HCT116 (cell line): ENCODE data around the gene NOL3. TPM values are rescaled to one million over a fixed set of nuclear protein-coding genes. Genes with fewer than 3 reads are reported as not detected.

Source experiments
- ATAC-seq: fragments of 200-7000 bp; cut with Tn5 transposase; 2 replicates; pipeline ENCODE4 v1.9.1; 2020; ENCODE audit warnings: mild to moderate bottlenecking, moderate library complexity
- BruUV-seq: library from RNA; stranded (reverse); fragments of 400-500 nt; replicated peaks from 2 replicates; lab custom pipeline; 2021; lab: Mats Ljungman, UMichigan
- CTCF ChIA-PET: fragments of 300-600 bp; sonication (Branson Sonifier 250); formaldehyde crosslinking; loops from one replicate; lab custom pipeline; 2021; ENCODE audit warnings: antibody characterized with exemption; lab: Charles Lee
- POLR2A ChIA-PET: fragments of 300-600, 350-600 bp; sonication (Branson Sonifier 250); formaldehyde crosslinking; loops from one replicate; lab custom pipeline; 2021; ENCODE audit warnings: antibody characterized with exemption; lab: Charles Lee
- RAD21 ChIA-PET, 2 experiments: fragments of 300-600 bp; sonication (Branson Sonifier 250); formaldehyde crosslinking; loops; one replicate each; lab custom pipeline; 2023; ENCODE audit warnings: low total read pairs in 2 of 2; ENCODE audit not compliant: uncharacterized antibody in 2 of 2, unreplicated experiment in 2 of 2, low non-redundant PET in 1 of 2; lab: Charles Lee
- DNase-seq: peaks from one replicate; pipeline ENCODE4 v3.0.0-alpha.2; 2010; ENCODE audit warnings: low read depth, low spot score
- H2AFZ ChIP-seq: fragments of 200-600 bp; shearing (Covaris generic), sonication (generic); 2 replicates; pipeline ENCODE4 v1.6.1; 2017; ENCODE audit warnings: low read depth, mixed run types, mixed read lengths, antibody characterized with exemption, low read length; ENCODE audit not compliant: poor library complexity, severe bottlenecking
- H3K27ac ChIP-seq: 2 replicates; pipeline ENCODE4 v1.5.1; 2012; ENCODE audit warnings: low read depth, low read length
- H3K27me3 ChIP-seq: fragments of 200-600 bp; sonication (generic); 2 replicates; pipeline ENCODE4 v1.6.1; 2016; ENCODE audit warnings: mixed run types, low read length, mixed read lengths; ENCODE audit not compliant: insufficient read depth
- H3K36me3 ChIP-seq, 2 experiments: fragments of 200-500 bp in 1 of 2; fragments of 200-600 bp in 1 of 2; sonication (Bioruptor generic) in 1 of 2; sonication (generic) in 1 of 2; 2 replicates each; pipeline versions ENCODE4 v1.5.1 to v1.6.1; 2014 to 2016; ENCODE audit warnings: low read length in 2 of 2, inconsistent platforms in 1 of 2, mixed read lengths in 1 of 2, mixed run types in 1 of 2; ENCODE audit not compliant: insufficient read depth in 2 of 2, control insufficient read depth in 1 of 2
- H3K4me1 ChIP-seq, 2 experiments: fragments of 200-600 bp in 1 of 2; sonication (generic) in 1 of 2; 2 replicates each; pipeline versions ENCODE4 v1.5.1 to v1.6.1; 2012 to 2017; ENCODE audit warnings: low read length in 2 of 2, inconsistent platforms in 1 of 2, mild to moderate bottlenecking in 1 of 2, mixed read lengths in 1 of 2, mixed run types in 1 of 2, moderate library complexity in 1 of 2; ENCODE audit not compliant: insufficient read depth in 2 of 2, control insufficient read depth in 1 of 2
- H3K4me2 ChIP-seq: fragments of 200-600 bp; sonication (generic); 2 replicates; pipeline ENCODE4 v1.6.1; 2017; ENCODE audit warnings: mixed run types, low read length, mixed read lengths
- H3K4me3 ChIP-seq, 2 experiments: fragments of 200-600 bp in 1 of 2; sonication (generic) in 1 of 2; replicated peaks in 1 of 2; 2 replicates each; pipeline ENCODE4 v1.5.1; 2011 to 2016; ENCODE audit warnings: low read length in 2 of 2, control low read depth in 1 of 2, low read depth in 1 of 2, mild to moderate bottlenecking in 1 of 2, mixed read lengths in 1 of 2, mixed run types in 1 of 2
- H3K79me2 ChIP-seq: fragments of 200-600 bp; sonication (generic); 2 replicates; pipeline ENCODE4 v1.6.1; 2017; ENCODE audit warnings: mild to moderate bottlenecking, mixed run types, low read length, moderate library complexity, mixed read lengths; ENCODE audit not compliant: insufficient read depth
- H3K9ac ChIP-seq: fragments of 200-600 bp; sonication (generic); 2 replicates; pipeline ENCODE4 v1.6.1; 2016; ENCODE audit warnings: low read length, mixed read lengths
- H3K9me2 ChIP-seq: fragments of 200-600 bp; sonication (generic), shearing (Covaris generic); 2 replicates; pipeline ENCODE4 v1.6.1; 2017; ENCODE audit warnings: mixed run types, mild to moderate bottlenecking, moderate library complexity; ENCODE audit not compliant: insufficient read depth
- H3K9me3 ChIP-seq, 2 experiments: fragments of 200-500 bp in 1 of 2; fragments of 200-600 bp in 1 of 2; sonication (Bioruptor generic) in 1 of 2; sonication (generic) in 1 of 2; 2 replicates each; pipeline ENCODE4 v1.6.1; 2014 to 2017; ENCODE audit warnings: low read length in 2 of 2, mixed read lengths in 2 of 2, inconsistent platforms in 1 of 2, low read depth in 1 of 2, mild to moderate bottlenecking in 1 of 2, mixed run types in 1 of 2, moderate library complexity in 1 of 2; ENCODE audit not compliant: control insufficient read depth in 1 of 2, insufficient read depth in 1 of 2
- H4K20me1 ChIP-seq: fragments of 200-600 bp; sonication (generic), shearing (Covaris generic); 2 replicates; pipeline ENCODE4 v1.6.1; 2017; ENCODE audit warnings: mixed run types, mild to moderate bottlenecking, moderate library complexity; ENCODE audit not compliant: insufficient read depth
- CEBPB ChIP-seq: IDR thresholded peaks from 2 replicates; pipeline ENCODE4 v1.6.1; 2012; ENCODE audit warnings: low read depth
- CTCF ChIP-seq, 3 experiments: fragments of 200-600 bp in 1 of 3; sonication (generic) in 1 of 3; IDR thresholded peaks in 2 of 3; conservative IDR thresholded peaks in 1 of 3; 2 replicates each; pipeline ENCODE4 v1.5.1; 2012 to 2017; ENCODE audit warnings: low read depth in 2 of 3, low read length in 2 of 3, antibody characterized with exemption in 1 of 3, borderline replicate concordance in 1 of 3, control low read depth in 1 of 3, mild to moderate bottlenecking in 1 of 3, mixed read lengths in 1 of 3, mixed run types in 1 of 3, moderate library complexity in 1 of 3; ENCODE audit not compliant: insufficient read depth in 1 of 3
- ELF1 ChIP-seq: IDR thresholded peaks from 2 replicates; pipeline ENCODE4 v1.6.1; 2012; ENCODE audit warnings: low read depth, borderline replicate concordance
- FOSL1 ChIP-seq: IDR thresholded peaks from 2 replicates; pipeline ENCODE4 v1.6.1; 2012; ENCODE audit warnings: low read depth
- JUND ChIP-seq: IDR thresholded peaks from 2 replicates; pipeline ENCODE4 v1.6.1; 2012
- POLR2A ChIP-seq: IDR thresholded peaks from 2 replicates; pipeline ENCODE4 v1.7.0; 2011; ENCODE audit warnings: borderline replicate concordance; ENCODE audit not compliant: insufficient read depth, insufficient read length; ENCODE audit errors: extremely low read depth
- POLR2AphosphoS5 ChIP-seq: IDR thresholded peaks from 2 replicates; pipeline ENCODE4 v1.6.1; 2011; ENCODE audit warnings: mild to moderate bottlenecking, low read depth, low read length, moderate library complexity
- RAD21 ChIP-seq: IDR thresholded peaks from 2 replicates; pipeline ENCODE4 v1.6.1; 2012; ENCODE audit warnings: low read depth, mild to moderate bottlenecking
- REST ChIP-seq: IDR thresholded peaks from 2 replicates; pipeline ENCODE4 v1.6.1; 2012; ENCODE audit warnings: low read depth
- SIN3A ChIP-seq: IDR thresholded peaks from 2 replicates; pipeline ENCODE4 v1.6.1; 2012; ENCODE audit warnings: low read depth
- SP1 ChIP-seq: IDR thresholded peaks from 2 replicates; pipeline ENCODE4 v1.6.1; 2012; ENCODE audit warnings: low read depth
- SRF ChIP-seq: IDR thresholded peaks from 2 replicates; pipeline ENCODE4 v1.6.1; 2012; ENCODE audit warnings: low read depth
- YY1 ChIP-seq: IDR thresholded peaks from 2 replicates; pipeline ENCODE4 v1.6.1; 2011; ENCODE audit warnings: low read length, low read depth, moderate library complexity, mild to moderate bottlenecking; ENCODE audit not compliant: insufficient replicate concordance; ENCODE audit errors: extremely low read depth
- ZBTB33 ChIP-seq: IDR thresholded peaks from 2 replicates; pipeline ENCODE4 v1.6.1; 2011; ENCODE audit warnings: mild to moderate bottlenecking, low read length, moderate library complexity; ENCODE audit not compliant: insufficient replicate concordance; ENCODE audit errors: extremely low read depth
- ZFX ChIP-seq: fragments of 450-650 bp; IDR thresholded peaks from 2 replicates; pipeline ENCODE4 v1.6.1; 2017
- intact Hi-C: fragments of 100-400 bp; cut with micrococcal nuclease; formaldehyde crosslinking; loops from 2 replicates; pipeline ENCODE4 v1.10.0; 2022
- total RNA-seq: library from RNA; stranded (reverse); gene quantifications from one replicate; pipeline ENCODE4 v1.2.1, GENCODE V29; 2021; ENCODE audit not compliant: unreplicated experiment
- TF ChIP-seq, protein P1 (sequence below): IDR thresholded peaks from 2 replicates; pipeline ENCODE4 v1.6.1; 2012

Gene NOL3
- total RNA-seq, 1 experiment from 2014 or later: 54.0 TPM

GRCh38 chr16:67213197-67214019, 43.1 kb downstream of the NOL3 start:
- RAD21 ChIA-PET: no interaction called here
- POLR2A ChIA-PET: no interaction called here

More at GRCh38 chr16:67213197-67214019, 43.1 kb downstream of the NOL3 start:
- Histone ChIP-seq H3K9me2 (no peaks in the 10 kb centered on the region), H3K9me3 (no peaks in the 10 kb centered on the region), H3K9ac (no peak overlapping the region), H3K4me3 (no peak overlapping the region), H3K79me2 (no peaks in the 10 kb centered on the region), H3K27ac (no peak overlapping the region), H2AFZ (no peak overlapping the region), H3K36me3 (no peaks in the 10 kb centered on the region), H3K4me1 (peaks cover 0 to 11% of the 10 kb centered on the region in 2 experiments; a peak in 2 of 4 replicates), H3K4me2 (peak overlapping the region; percentile 30), H4K20me1 (no peaks in the 10 kb centered on the region), H3K27me3 (no peaks in the 10 kb centered on the region)
- ATAC-seq: no peak
- no peak for TF ChIP-seq FOSL1
- no peak for TF ChIP-seq SP1
- TF ChIP-seq ELF1: no peak
- no peak for TF ChIP-seq POLR2A
- TF ChIP-seq, protein P1, sequence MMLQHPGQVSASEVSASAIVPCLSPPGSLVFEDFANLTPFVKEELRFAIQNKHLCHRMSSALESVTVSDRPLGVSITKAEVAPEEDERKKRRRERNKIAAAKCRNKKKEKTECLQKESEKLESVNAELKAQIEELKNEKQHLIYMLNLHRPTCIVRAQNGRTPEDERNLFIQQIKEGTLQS: no peak
- TF ChIP-seq ZFX: no peak
- TF ChIP-seq ZBTB33: no peak
- no peak for TF ChIP-seq CTCF (IDR thresholded peaks at IDR 0.05 in 2 of 3, conservative IDR thresholded peaks at IDR 0.05 in 1 of 3; ENCODE audit: borderline replicate concordance in 1 of 3, insufficient read depth in 1 of 3, low read depth in 2 of 3, low read length in 2 of 3)
- TF ChIP-seq RAD21: no peak
- TF ChIP-seq POLR2AphosphoS5: no peak
- TF ChIP-seq YY1: no peak
- TF ChIP-seq CEBPB: no peak
- TF ChIP-seq JUND: no peak
- no peak for TF ChIP-seq REST
- TF ChIP-seq SIN3A: no peak
- no peak for TF ChIP-seq SRF
- CTCF ChIA-PET: interaction anchor here (3.1 kb wide), 1 partner anchor 15 kb away, joined by 13 read pairs; the partner anchor contains the start of gene ELMO3
- no TSS peak for BruUV-seq
- no peak for DNase-seq
- intact Hi-C loops: no loop called here
